Measurements from ENCODE around the gene PPAT.

DNA sequence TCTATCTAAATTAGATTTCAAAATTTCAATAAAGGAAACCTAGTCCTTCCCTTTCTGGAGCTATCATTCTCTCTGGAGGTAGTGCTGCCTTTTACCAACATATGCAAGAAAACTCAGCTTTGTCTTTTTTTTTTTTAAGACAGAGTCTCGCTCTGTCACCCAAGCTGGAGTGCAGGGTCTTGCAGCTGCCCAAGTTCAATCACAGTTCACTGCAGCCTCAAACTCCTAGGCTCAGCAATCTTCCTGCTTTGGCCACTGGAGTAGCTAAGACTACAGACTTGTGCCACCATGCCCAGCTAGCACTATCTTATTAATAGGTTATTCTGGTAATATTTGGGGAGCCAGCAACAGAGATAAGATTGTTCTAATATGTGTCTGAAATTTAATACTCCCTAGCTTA is 60.5 kb downstream of the PPAT start:
- TF ChIP-seq EGR1 (IDR thresholded peaks at IDR 0.05) (no peak), EP300 (IDR thresholded peaks at IDR 0.05; ENCODE audit: borderline replicate concordance) (no peak), FOXM1 (IDR thresholded peaks at IDR 0.05; ENCODE audit: borderline replicate concordance, low read depth) (no peak), CEBPB (IDR thresholded peaks at IDR 0.05) (no peak), RAD21 (IDR thresholded peaks at IDR 0.05; ENCODE audit: low read depth) (no peak)
- TF ChIP-seq, protein P1, sequence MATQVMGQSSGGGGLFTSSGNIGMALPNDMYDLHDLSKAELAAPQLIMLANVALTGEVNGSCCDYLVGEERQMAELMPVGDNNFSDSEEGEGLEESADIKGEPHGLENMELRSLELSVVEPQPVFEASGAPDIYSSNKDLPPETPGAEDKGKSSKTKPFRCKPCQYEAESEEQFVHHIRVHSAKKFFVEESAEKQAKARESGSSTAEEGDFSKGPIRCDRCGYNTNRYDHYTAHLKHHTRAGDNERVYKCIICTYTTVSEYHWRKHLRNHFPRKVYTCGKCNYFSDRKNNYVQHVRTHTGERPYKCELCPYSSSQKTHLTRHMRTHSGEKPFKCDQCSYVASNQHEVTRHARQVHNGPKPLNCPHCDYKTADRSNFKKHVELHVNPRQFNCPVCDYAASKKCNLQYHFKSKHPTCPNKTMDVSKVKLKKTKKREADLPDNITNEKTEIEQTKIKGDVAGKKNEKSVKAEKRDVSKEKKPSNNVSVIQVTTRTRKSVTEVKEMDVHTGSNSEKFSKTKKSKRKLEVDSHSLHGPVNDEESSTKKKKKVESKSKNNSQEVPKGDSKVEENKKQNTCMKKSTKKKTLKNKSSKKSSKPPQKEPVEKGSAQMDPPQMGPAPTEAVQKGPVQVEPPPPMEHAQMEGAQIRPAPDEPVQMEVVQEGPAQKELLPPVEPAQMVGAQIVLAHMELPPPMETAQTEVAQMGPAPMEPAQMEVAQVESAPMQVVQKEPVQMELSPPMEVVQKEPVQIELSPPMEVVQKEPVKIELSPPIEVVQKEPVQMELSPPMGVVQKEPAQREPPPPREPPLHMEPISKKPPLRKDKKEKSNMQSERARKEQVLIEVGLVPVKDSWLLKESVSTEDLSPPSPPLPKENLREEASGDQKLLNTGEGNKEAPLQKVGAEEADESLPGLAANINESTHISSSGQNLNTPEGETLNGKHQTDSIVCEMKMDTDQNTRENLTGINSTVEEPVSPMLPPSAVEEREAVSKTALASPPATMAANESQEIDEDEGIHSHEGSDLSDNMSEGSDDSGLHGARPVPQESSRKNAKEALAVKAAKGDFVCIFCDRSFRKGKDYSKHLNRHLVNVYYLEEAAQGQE (IDR thresholded peaks at IDR 0.05; ENCODE audit: low read depth): no peak
